ENCODE data around the gene MYMK. TPM values are rescaled to one million over a fixed set of nuclear protein-coding genes. Genes with fewer than 3 reads are reported as not detected.

MYMK gene
- polyA plus RNA-seq, 1 experiment: not detected

DNA sequence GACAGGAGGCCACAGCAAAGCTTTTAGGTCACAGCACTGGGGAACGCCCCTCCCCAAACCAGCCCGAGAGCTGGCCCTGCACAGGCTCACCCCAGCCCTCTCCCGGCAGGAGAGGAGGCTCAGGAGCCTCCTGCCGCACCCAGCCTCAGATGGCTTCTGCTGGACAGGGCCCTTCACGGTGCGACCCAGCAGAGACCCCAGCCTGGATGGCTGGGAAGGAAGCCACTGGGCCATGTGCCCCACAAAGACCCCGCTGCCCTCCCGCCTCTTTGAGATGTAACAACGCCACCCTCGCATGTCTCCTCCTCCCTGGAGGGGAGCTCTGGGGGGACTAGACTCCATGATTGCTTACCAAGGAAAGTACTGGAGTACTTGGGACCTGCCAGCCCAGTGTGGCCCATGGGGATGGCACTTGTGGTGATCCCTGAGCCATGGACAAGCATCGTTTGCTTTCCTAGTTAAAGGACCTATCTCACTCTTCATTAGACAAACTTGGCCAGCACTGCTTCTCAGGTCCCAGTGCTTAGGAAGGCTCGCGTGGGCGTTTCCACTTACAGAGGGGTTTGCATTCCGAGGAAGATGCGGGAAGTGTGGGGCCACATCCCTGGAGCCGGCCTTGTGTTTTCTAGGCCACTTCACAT is 9.0 kb downstream of the MYMK start:
- POLR2A ChIA-PET: no interaction called here
- CTCF ChIA-PET: no interaction called here
- TF ChIP-seq, protein P1, sequence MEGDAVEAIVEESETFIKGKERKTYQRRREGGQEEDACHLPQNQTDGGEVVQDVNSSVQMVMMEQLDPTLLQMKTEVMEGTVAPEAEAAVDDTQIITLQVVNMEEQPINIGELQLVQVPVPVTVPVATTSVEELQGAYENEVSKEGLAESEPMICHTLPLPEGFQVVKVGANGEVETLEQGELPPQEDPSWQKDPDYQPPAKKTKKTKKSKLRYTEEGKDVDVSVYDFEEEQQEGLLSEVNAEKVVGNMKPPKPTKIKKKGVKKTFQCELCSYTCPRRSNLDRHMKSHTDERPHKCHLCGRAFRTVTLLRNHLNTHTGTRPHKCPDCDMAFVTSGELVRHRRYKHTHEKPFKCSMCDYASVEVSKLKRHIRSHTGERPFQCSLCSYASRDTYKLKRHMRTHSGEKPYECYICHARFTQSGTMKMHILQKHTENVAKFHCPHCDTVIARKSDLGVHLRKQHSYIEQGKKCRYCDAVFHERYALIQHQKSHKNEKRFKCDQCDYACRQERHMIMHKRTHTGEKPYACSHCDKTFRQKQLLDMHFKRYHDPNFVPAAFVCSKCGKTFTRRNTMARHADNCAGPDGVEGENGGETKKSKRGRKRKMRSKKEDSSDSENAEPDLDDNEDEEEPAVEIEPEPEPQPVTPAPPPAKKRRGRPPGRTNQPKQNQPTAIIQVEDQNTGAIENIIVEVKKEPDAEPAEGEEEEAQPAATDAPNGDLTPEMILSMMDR (IDR thresholded peaks at IDR 0.05; ENCODE audit: insufficient read depth, low read depth, low read length): no peak
- Histone ChIP-seq H3K36me3 (ENCODE audit: control insufficient read depth, insufficient read depth, low read length) (no peaks in the 10 kb centered on the region), H3K27me3 (ENCODE audit: control insufficient read depth, insufficient read depth, low read length) (no peaks in the 10 kb centered on the region; the same call in none of the 2 replicates), H3K4me3 (ENCODE audit: low read depth, low read length) (no peak overlapping the region)
- DNase-seq (ENCODE audit: low read depth): no peak

DNA sequence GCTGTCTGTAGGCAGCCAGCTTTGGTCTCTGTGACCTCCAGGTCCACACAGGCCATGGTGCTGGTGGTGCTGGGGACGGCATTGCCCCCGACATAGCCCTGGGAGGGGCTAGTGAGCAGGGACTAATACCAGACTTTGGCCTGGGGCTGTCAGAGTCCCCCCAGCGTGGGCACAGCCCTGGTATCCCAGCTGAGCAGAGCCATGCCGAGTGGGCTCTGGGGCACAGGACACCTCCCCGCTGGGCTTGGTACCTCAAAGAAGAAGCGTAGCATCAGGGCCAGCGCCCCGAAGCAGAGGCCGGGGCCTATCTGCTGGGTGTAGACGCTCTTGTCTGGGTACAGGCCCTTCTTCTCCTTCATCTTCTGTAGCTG is 9.5 kb downstream of the MYMK start:
- POLR2A ChIA-PET: no interaction called here

DNA sequence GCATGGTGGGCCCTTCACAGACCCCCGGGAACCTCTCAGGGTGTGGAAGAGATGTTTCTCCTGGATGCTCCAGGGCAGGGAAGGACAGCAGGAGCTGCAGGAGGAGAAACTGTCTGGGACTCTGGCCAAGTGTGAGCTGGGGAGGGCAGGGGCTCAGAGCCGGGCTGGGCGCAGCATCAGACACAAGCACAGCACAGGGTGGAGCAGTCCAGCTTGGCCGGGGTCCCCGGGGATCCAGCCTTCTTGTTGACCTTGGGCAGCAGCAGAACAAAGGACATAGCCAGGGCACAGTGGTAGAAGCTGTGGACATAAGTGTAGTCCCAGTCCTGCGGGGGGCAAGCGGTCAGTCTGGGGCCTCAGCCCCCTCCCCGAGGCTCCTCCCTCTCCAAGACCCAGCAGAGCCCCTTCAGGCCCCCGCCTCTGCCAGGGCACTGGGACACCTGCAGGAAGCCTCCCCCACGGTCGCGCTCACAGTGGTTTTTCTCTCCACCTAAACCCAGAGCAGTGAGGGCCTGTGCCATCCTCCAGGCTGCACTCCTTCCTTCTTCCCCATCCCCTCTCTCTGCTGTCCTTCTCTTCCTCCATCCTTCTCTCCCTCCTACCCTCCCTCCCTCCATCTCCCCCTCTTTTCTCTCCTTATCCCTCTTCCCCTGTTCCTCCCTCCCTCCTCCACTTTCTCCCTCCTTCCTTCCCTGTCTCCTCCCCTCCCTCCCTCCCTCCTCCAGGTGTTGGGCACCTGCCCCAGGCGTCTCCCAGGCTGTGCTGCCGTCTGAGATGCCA is 10.1 kb downstream of the MYMK start:
- ChIA-PET CTCF (no interaction called here), POLR2A (no interaction called here)
- no peaks in the 10 kb centered on the region; the same call in none of the 2 replicates for H3K27me3 ChIP-seq (ENCODE audit: control insufficient read depth, insufficient read depth, low read length)
- TF ChIP-seq, protein P1 (IDR thresholded peaks at IDR 0.05; ENCODE audit: insufficient read depth, low read depth, low read length): no peak
- no peak overlapping the region for H3K4me3 ChIP-seq (ENCODE audit: low read depth, low read length)
- no peaks in the 10 kb centered on the region for H3K36me3 ChIP-seq (ENCODE audit: control insufficient read depth, insufficient read depth, low read length)
- DNase-seq (ENCODE audit: low read depth): no peak

More for the DNA sequence above, 9.5 kb downstream of the MYMK start:
- no peak overlapping the region for H3K4me3 ChIP-seq (ENCODE audit: low read depth, low read length)
- H3K36me3 ChIP-seq (ENCODE audit: control insufficient read depth, insufficient read depth, low read length): no peaks in the 10 kb centered on the region
- TF ChIP-seq, protein P1 (IDR thresholded peaks at IDR 0.05; ENCODE audit: insufficient read depth, low read depth, low read length): no peak
- no peak for DNase-seq (ENCODE audit: low read depth)
- no peaks in the 10 kb centered on the region; the same call in none of the 2 replicates for H3K27me3 ChIP-seq (ENCODE audit: control insufficient read depth, insufficient read depth, low read length)
- CTCF ChIA-PET: no interaction called here

DNA sequence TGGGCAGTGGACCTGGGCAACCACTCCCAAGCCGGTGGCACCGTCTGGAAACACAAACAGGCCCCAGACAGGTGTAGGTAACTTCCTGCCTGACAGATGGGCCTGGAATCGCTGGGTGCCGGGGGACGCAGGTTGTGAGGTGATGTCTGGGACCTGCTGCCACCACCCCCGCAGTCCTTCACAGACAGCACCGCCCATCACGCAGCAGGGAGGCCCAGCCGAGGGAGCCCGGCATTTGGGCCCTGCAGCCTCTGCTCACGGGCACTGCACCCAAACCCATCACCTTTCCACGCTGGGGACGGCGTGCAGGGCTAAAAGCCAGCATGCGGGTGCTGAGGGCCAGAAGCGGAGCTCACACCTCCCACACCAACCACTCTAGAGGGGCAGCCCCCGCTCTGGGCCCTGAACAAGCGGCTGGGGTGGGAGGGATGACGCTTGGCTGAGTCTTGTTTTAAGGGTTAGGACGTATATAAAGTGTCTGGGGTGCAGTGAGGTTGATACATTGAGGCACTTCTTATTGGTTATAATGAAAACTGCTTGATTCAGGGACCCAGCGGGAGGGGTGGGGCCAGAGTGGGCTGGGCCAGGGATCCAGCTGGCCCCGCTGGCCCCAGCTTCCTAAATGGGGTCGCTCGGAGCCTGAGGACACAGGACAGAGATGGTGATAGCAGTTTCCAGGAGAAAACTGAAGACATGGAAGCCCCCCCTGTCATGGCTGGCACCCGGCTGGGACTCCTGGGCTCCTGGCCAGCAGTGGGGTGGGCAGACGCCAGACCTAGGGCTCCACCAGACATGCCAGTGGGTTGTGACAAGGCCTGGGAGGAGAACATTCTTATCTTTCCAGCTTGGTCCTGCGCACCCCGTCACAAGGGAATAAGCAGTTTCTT is 11.3 kb downstream of the MYMK start:
- ChIA-PET CTCF (no interaction called here), POLR2A (no interaction called here)
- Histone ChIP-seq H3K4me3 (ENCODE audit: low read depth, low read length) (no peak overlapping the region), H3K36me3 (ENCODE audit: control insufficient read depth, insufficient read depth, low read length) (no peaks in the 10 kb centered on the region), H3K27me3 (ENCODE audit: control insufficient read depth, insufficient read depth, low read length) (no peaks in the 10 kb centered on the region; the same call in none of the 2 replicates)
- DNase-seq (ENCODE audit: low read depth): no peak
- TF ChIP-seq, protein P1 (IDR thresholded peaks at IDR 0.05; ENCODE audit: insufficient read depth, low read depth, low read length): no peak
